SW480 (cell line): ENCODE data around the gene VWC2.
A peak's percentile ranks its signal among the peaks of the same experiment; 100 is the strongest.
"Not testable (repeated sequence)": the region's sequence is repeated elsewhere in the genome, so short reads cannot be mapped to it uniquely, and the experiment has no call there.

Source experiments
- DNase-seq: peaks from one replicate; pipeline ENCODE4 v3.0.0-alpha.2; 2016; ENCODE audit warnings: low spot score

VWC2 gene

GRCh38 chr7:49851614-49851934, 78.1 kb downstream of the VWC2 start:
- not testable (repeated sequence) for DNase-seq

DNA sequence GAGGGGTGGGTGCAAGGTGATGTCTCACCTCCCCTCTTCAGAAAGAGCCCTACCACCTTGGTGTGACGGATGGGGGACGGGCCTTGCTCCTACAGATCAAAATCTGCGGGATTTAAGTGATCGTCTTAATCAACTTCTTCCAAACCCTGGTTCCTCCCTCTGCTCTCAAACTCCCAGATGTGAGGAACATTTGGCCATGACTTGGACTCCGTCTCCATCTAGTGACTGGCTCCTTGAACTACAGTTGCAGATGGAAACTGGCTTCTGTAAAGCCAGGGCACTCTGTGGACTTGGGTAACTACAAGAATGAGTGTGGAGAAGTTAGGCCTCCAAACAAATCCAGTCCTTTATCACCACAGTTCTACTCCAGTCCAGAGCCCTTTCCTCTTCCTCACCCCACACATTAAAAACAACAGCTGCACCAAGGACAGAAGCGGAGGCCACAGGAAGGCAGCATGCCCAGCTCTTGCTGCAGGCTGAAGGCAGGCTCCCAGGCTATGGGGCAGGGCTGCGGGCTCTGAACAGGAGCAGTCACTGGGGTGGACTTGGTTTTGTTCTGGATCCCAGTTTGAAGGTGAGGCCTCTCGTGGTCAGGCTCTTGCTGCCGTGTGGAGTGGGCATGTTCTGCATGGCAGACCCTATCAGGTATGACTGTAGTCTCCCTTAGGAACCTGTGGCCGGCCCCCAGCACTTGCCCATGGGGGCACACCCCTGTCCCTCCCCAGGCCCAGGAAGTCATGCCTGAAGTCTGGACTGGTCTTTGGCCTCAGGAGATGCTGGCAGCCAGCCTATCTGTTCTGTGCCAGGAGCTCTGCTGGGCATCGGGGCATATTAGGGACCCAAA, 79.4 kb downstream of the VWC2 start:
- peak; percentile 66 for DNase-seq

DNA sequence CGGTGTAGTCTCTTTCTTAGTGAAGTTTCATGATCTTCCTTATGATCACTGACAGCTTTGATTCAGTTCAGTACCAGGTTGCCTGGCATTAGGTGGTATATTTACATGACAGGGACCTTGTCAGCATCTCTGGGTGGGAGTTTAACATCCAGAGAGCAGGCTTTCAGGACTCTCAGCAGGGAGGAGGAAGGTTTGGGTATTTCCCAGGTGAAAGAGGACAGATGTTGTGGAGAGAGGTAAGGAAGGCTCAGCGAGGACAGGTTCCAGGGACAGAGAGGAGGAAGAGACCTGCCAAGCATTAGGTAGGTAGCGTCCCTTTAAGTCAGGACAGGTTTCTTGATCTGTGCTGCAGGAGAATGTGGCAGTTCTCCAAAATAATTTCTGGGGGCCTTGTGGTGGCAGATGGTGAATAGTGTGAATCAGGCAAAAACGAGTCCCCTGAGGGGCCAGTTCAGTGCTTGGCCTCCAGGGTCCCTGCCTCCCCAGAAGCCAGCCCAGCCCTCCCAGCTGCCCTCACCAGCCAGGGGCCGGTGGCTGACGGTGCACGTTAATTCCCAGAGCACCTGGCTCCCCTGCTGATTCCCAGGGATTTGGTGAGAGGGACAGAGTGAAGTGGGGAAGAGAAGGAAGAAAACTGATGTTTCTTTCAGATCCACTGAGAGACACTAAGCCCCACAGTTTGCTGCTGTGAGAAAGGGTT, 82.0 kb downstream of the VWC2 start:
- DNase-seq = no peak

GRCh38 chr7:49860293-49860692, 86.9 kb downstream of the VWC2 start:
- DNase-seq = no peak

DNA sequence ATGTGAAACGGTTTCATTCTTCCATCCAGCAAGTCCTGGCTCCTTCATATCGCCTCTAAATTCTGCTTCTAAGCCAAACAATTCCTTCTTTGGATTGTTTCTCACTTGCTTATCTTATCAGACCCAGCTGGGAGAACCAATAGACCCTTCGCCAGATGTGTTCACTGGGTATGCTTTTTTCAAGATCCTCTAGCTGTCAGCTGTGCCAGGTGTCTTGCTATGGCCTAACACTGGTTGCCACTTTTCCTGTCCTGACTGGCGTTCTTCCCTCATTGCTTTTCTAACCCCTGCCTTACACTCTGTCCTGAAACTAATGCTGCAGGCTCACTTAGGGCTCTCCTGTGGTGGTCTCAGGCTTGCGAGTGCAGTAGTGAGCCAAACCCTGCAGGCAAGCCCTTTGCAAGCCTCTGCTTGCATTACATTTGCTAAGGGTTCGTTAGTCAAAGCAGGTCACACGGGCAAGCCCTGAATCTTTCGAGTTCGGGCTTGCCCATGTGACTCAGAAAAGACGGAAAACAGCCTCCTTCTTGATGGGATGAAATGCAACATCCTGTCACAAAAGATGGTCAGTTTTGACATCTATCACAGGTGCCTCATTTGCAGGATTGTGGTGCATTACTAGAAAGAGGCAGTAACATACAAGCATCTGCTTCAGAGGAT, 92.8 kb downstream of the VWC2 start:
- DNase-seq = no peak

- no peak for DNase-seq
Measured at GRCh38 chr7:49866910-49867309, 93.5 kb downstream of the VWC2 start.

DNA sequence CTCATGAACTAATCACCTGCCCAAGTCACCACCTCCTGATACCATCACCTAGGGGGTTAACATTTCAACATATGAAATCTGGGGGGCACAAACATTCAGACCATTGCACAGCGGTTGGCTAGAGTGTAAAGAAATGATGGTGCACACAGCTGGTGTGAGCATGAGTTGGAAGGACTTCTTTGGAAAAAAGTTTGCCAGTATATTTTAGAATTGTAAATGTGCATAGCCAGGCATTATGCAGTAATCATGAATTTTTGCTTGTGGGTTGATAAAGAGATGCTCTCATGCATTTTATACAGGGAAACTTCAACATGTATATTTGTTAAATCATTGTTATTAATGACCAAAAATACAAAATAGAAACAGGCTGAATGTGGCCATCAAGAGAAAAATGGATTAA, 100.0 kb downstream of the VWC2 start:
- no peak for DNase-seq

GRCh38 chr7:49875336-49875735, 101.9 kb downstream of the VWC2 start:
- DNase-seq = no peak

DNA sequence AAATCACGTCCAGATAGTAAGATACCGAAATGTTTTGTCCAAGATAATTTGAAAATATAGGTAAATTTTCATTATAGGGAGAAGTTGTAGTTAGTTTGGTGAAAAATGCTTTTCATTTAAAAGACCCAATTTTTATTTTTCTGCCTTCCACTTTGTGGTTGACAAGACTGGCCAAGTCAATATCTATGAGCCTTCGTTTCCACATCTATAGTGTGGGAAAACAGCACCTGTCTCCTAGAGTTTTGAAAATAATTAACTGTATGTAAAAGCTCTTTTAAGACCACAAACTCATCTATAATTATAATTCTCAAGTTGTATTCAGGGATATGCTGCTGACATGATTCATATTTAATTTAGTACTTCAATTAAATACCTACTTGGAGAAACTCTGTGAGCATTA, 102.8 kb downstream of the VWC2 start:
- DNase-seq = no peak

- DNase-seq = no peak
Measured at GRCh38 chr7:49878089-49878488, 104.7 kb downstream of the VWC2 start.

DNA sequence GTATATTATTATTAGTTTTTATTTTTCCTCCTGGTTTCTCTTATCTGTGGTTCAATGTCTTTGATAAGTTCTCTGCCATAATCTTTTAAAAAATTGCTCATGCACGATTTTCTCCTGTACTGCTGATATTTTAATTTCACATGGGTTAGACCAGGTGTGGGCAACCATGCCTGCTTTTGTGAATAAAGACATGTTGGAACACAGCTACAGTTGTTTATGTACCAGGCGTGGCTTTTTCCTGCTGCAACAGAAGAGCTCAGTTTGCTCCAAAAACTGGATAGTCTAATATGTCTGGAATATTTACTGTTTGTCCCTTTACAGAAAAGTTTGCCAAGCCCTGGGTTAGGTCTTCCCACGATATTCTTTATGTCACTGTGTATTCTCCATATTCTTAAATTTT, 105.2 kb downstream of the VWC2 start:
- no peak for DNase-seq

DNA sequence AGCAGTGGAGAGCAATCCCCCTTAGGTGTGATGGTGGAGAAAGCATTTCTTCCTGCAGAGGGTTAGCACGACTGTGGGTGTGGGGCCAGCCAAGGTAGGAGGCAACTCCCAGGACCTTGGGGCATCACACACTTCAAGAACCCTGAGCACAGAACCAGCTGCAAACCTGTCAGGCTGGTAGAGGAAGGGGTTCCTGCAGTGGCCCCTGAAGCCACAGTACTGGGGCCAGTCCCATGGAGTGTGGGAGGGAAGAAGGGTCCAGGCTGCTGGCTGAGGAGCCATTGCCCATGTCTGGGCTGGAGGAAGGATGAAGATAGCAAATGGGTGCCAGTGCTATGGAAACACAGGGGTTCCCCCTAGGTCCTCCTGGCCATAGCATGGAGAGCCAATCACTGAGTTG, 110.5 kb downstream of the VWC2 start:
- no peak for DNase-seq

DNA sequence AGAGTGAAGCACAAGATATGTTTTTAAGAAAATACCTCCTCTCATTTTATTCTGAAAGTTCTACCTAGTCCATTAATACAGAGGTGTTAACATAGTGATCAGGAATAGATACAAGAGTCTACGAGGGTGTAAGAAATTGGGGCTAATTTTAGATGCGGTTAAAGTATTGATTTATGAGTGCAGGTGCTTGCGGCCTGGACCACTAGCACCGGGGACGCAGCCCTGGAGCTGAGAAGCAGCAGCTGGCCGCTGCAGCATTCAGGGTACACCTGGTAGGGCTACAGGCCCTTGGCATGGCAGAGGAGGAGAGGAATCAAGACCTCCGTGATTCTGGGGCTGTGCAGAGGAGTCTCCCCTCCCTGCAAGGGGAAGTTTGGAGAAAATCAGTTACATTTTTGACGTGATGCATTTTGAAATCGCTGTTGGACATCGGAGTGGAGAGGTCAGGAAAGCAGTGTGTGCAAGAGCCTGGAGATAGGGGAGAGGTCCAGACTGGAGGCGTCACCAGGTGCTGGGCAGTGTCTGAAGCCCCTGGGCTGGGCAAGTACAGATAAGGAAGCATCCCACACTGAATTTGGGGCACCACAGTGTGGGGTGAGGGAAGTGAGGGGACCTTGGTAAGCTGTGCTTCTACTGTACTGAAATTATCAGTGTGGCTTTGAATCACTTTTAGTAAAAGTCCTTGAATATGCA, 112.3 kb downstream of the VWC2 start:
- DNase-seq = no peak

DNA sequence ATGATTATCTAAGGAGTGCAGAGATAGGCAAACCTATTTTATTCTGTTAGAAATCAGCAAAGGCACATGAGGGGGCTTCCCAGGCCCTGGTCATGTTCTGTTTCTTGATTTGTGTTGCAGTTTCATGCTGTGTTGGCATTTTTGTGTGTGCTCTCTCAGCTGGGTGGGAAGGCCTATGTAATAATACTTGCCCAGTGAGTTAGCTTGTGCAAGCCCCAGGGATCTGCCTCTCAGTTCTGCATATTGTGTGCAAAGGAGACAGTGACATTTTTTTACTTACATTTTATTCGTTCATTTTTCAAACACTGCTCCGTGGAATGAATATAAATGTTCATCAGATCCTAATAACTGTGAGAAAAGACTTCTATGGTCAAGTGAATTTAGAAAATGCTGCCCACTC, 119.0 kb downstream of the VWC2 start:
- DNase-seq = no peak

- no peak for DNase-seq
Measured at GRCh38 chr7:49893131-49893530, 119.7 kb downstream of the VWC2 start.

DNA sequence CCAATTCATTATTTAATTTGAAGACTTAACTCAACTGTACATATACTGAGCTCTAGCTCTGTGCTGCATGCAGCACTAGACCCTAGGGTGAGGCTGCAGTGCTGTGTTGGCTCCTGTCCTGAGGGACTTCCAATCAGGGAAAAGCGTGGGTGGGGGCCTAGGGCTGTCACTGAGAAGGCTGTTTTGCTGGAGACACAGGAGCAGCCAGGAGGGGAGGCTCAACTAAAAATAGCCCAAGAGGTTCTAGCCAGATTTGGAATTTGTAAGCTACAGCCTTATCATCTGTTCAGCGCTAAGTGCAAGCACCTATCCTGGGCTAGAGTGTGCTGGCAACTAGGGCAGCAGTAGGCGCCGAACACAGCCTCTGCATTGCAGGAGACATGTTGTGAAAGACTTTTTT, 121.1 kb downstream of the VWC2 start:
- no peak for DNase-seq

- no peak for DNase-seq
Measured at GRCh38 chr7:49911909-49912308, 138.5 kb downstream of the VWC2 start.

- no peak for DNase-seq
Measured at GRCh38 chr7:49926720-49927119, 153.3 kb downstream of the VWC2 start.

- no peak for DNase-seq
Measured at GRCh38 chr7:49927631-49928030, 154.2 kb downstream of the VWC2 start.

- no peak for DNase-seq
Measured at GRCh38 chr7:49928787-49929186, 155.3 kb downstream of the VWC2 start.

- DNase-seq = no peak
Measured at GRCh38 chr7:49931627-49932026, 158.2 kb downstream of the VWC2 start.

DNA sequence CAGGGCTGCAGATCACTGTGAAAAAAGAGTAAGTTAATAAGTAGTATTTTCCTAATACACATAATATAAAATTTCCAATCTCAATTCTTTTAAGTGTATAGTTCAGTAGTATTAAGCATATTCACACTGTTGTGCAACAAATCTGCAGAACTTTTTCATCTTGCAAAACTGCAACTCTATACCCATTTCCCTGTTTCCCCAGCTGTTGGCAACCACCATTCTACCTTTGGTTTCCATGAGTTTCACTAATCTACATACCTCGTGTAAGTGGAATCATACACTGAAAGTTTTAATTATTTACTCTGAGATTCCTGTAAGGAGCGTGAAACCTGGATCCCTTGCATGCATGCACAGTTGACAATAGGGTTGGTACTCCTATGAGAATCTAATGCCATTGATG, 164.2 kb downstream of the VWC2 start:
- no peak for DNase-seq
